K562 (cell line): Measurements from ENCODE around the gene ARHGEF4. TPM values are rescaled to one million over a fixed set of nuclear protein-coding genes. Genes with fewer than 3 reads are reported as not detected.

Experiments
- ATAC-seq: fragments of 200-7000 bp; cut with Tn5 transposase; 3 replicates; pipeline ENCODE4 v1.9.1; 2020; ENCODE audit warnings: moderate library complexity
- BruUV-seq: library from RNA; stranded (reverse); fragments of 400-500 nt; replicated peaks from 2 replicates; lab custom pipeline; 2021; lab: Mats Ljungman, UMichigan
- CTCF ChIA-PET: fragments of 300-600 bp; formaldehyde crosslinking; extraction: SDS; loops from one replicate; lab custom pipeline; 2021; ENCODE audit warnings: low intra/inter-chr PET ratio; lab: Yijun Ruan, JAX
- POLR2A ChIA-PET: fragments of 300-600, 350-650 bp; sonication (Branson Sonifier 250); formaldehyde crosslinking; extraction: SDS; loops from one replicate; lab custom pipeline; 2021; ENCODE audit warnings: antibody characterized with exemption, inconsistent platforms; lab: Yijun Ruan, JAX
- DNase-seq, 4 experiments: peaks; one replicate each; pipeline versions ENCODE4 v3.0.0 to v3.0.0-alpha.2; 2011 to 2018; ENCODE audit warnings: low spot score in 3 of 4, mixed read lengths in 3 of 4; ENCODE audit errors: extremely low read depth in 1 of 4
- FAIRE-seq: peaks from 2 replicates; lab custom pipeline; 2011; peaks lifted over from hg19 to GRCh38; lab: Jason Lieb, UNC
- H2AFZ ChIP-seq: 2 replicates; pipeline ENCODE4 v1.6.0; 2011; ENCODE audit warnings: low read depth, low read length, control low read depth, inconsistent platforms
- H3K27ac ChIP-seq: fragments of 200-600 bp; 3 replicates; pipeline ENCODE4 v1.8.0; 2011; ENCODE audit warnings: low read depth, mild to moderate bottlenecking, control low read depth, inconsistent platforms, low read length, moderate library complexity, mixed read lengths; ENCODE audit errors: extremely low read depth
- H3K27me3 ChIP-seq, 2 experiments: fragments of 300-600 bp in 1 of 2; 2 replicates in 1 of 2; 3 replicates in 1 of 2; pipeline versions ENCODE4 v1.6.0 to v1.8.0; 2011; ENCODE audit warnings: inconsistent platforms in 2 of 2, low read length in 2 of 2, mild to moderate bottlenecking in 1 of 2, mixed read lengths in 1 of 2, moderate library complexity in 1 of 2; ENCODE audit not compliant: control insufficient read depth in 2 of 2, insufficient read depth in 2 of 2
- H3K36me3 ChIP-seq: fragments of 300-600 bp; 3 replicates; pipeline ENCODE4 v1.8.0; 2011; ENCODE audit warnings: mild to moderate bottlenecking, low read length, inconsistent platforms; ENCODE audit not compliant: control insufficient read depth, insufficient read depth
- H3K4me1 ChIP-seq, 2 experiments: fragments of 200-600 bp in 1 of 2; replicated peaks in 1 of 2; 2 replicates in 1 of 2; 3 replicates in 1 of 2; pipeline versions ENCODE4 v1.5.1 to v1.8.0; 2011; ENCODE audit warnings: inconsistent platforms in 2 of 2, low read length in 2 of 2, mild to moderate bottlenecking in 1 of 2, mixed read lengths in 1 of 2, moderate library complexity in 1 of 2; ENCODE audit not compliant: control insufficient read depth in 2 of 2, insufficient read depth in 2 of 2
- H3K4me2 ChIP-seq: 2 replicates; pipeline ENCODE4 v1.6.1; 2011; ENCODE audit warnings: low read length, control low read depth, inconsistent platforms, mixed read lengths; ENCODE audit not compliant: insufficient read depth
- H3K4me3 ChIP-seq: fragments of 200-600 bp; sonication (generic), shearing (Covaris generic); 2 replicates; pipeline ENCODE4 v1.5.1; 2016; ENCODE audit warnings: control low read depth, inconsistent platforms
- H3K79me2 ChIP-seq: fragments of 200-600 bp; 3 replicates; pipeline ENCODE4 v1.8.0; 2011; ENCODE audit warnings: low read length, inconsistent platforms; ENCODE audit not compliant: control insufficient read depth, insufficient read depth
- H3K9ac ChIP-seq, 2 experiments: 2 replicates each; pipeline versions ENCODE4 v1.6.0 to v1.6.1; 2011; ENCODE audit warnings: low read depth in 2 of 2, low read length in 2 of 2, control low read depth in 1 of 2, inconsistent platforms in 1 of 2, mild to moderate bottlenecking in 1 of 2, mixed read lengths in 1 of 2; ENCODE audit not compliant: insufficient read depth in 1 of 2
- H3K9me1 ChIP-seq: one replicate; pipeline ENCODE4 v1.6.0; 2011; ENCODE audit warnings: inconsistent platforms, mild to moderate bottlenecking, low read length, moderate library complexity; ENCODE audit not compliant: control insufficient read depth, insufficient read depth
- H3K9me3 ChIP-seq: replicated peaks from 2 replicates; pipeline ENCODE4 v1.5.1; 2011; ENCODE audit warnings: low read depth, low read length, inconsistent platforms; ENCODE audit not compliant: control insufficient read depth, insufficient read depth
- H4K20me1 ChIP-seq: replicated peaks from 2 replicates; pipeline ENCODE4 v1.6.1; 2011; ENCODE audit warnings: low read length, inconsistent platforms, mixed read lengths; ENCODE audit not compliant: control insufficient read depth, insufficient read depth
- ARHGAP35 ChIP-seq: fragments of 450-650 bp; IDR thresholded peaks from 2 replicates; pipeline ENCODE4 v1.6.1; 2018; ENCODE audit not compliant: partially characterized antibody
- CBX1 ChIP-seq: sonication (generic); IDR thresholded peaks from 2 replicates; pipeline ENCODE4 v1.6.1; 2016; ENCODE audit warnings: antibody characterized with exemption, low read depth, mild to moderate bottlenecking
- EP300 ChIP-seq: IDR thresholded peaks from 2 replicates; pipeline ENCODE4 v1.6.1; 2012; ENCODE audit warnings: low read length, improper control_type of control experiment
- ESRRA ChIP-seq: fragments of 450-650 bp; IDR thresholded peaks from 2 replicates; pipeline ENCODE4 v1.6.1; 2014; ENCODE audit warnings: low read depth, mild to moderate bottlenecking, moderate library complexity, borderline replicate concordance
- GATA2 ChIP-seq: sonication (generic); formaldehyde crosslinking; IDR thresholded peaks from 2 replicates; pipeline ENCODE4 v1.4.0; 2020; ENCODE audit warnings: mild to moderate bottlenecking, missing genetic modification reagents
- KLF16 ChIP-seq: IDR thresholded peaks from 2 replicates; pipeline ENCODE4 v1.6.1; 2016; ENCODE audit warnings: antibody characterized with exemption
- PML ChIP-seq: IDR thresholded peaks from 2 replicates; pipeline ENCODE4 v1.6.1; 2012; ENCODE audit warnings: low read length, inconsistent platforms
- POLR2A ChIP-seq: fragments of 450-650 bp; conservative IDR thresholded peaks from 2 replicates; pipeline ENCODE4 v1.6.1; 2016
- RBM15 ChIP-seq: fragments of 200-400 bp; formaldehyde crosslinking; IDR thresholded peaks from 2 replicates; pipeline ENCODE4 v1.6.1; 2018; ENCODE audit warnings: mild to moderate bottlenecking, low read length, moderate library complexity; ENCODE audit not compliant: insufficient read depth
- RFX1 ChIP-seq: fragments of 450-650 bp; IDR thresholded peaks from 2 replicates; pipeline ENCODE4 v1.6.1; 2016; ENCODE audit warnings: mild to moderate bottlenecking, moderate library complexity
- TRIM24 ChIP-seq, 2 experiments: fragments of 450-650 bp; IDR thresholded peaks; 2 replicates each; pipeline ENCODE4 v1.6.1; 2016
- ZNF75A ChIP-seq: fragments of 450-650 bp; formaldehyde crosslinking; IDR thresholded peaks from 2 replicates; pipeline ENCODE4 v1.4.0; 2020; ENCODE audit warnings: mild to moderate bottlenecking
- ZNF830 ChIP-seq: fragments of 250-450 bp; sonication (Bioruptor Pico); IDR thresholded peaks from 2 replicates; pipeline ENCODE4 v1.5.0; 2021; ENCODE audit warnings: mild to moderate bottlenecking
- WGBS: fragments of 100-300 bp; shearing (Covaris generic); methylation state at CpG from one replicate; pipeline ENCODE4 v1.1.6; 2016; ENCODE audit warnings: low coverage, mixed read lengths; ENCODE audit not compliant: insufficient coverage; ENCODE audit errors: missing lambda C conversion rate; 5-methylcytosine and 5-hydroxymethylcytosine counted together
- in situ Hi-C: fragments of 300-500 bp; cut with MboI; formaldehyde crosslinking; loops from 4 replicates; pipeline ENCODE4 v1.15.0; 2018; ENCODE audit warnings: inconsistent platforms, mixed read lengths
- intact Hi-C: fragments of 100-400 bp; cut with micrococcal nuclease; formaldehyde crosslinking; loops from 2 replicates; pipeline ENCODE4 v1.14.2; 2022
- polyA plus RNA-seq, 8 experiments: library from polyadenylated mRNA; depleted of rRNA in 4 of 8; stranded (reverse) in 5 of 8; unstranded in 3 of 8; fragments of >200 nt; fragmentation: Nextera tagmentation in 2 of 8; fragmentation: Illumina TruSeq in 1 of 8; extraction: Ambion mirVana in 2 of 8; extraction: Trizol in 1 of 8; gene quantifications; 2 replicates each; pipeline versions ENCODE4 v1.2.1 to v1.2.3, GENCODE V29; 2011 to 2014; ENCODE audit warnings: inconsistent platforms in 1 of 8, missing spikeins in 1 of 8
- total RNA-seq, 7 experiments: library from RNA; depleted of rRNA in 6 of 7; stranded (reverse); fragments of >200 nt in 6 of 7; fragmentation: Illumina TruSeq in 2 of 7; extraction: Trizol in 2 of 7; gene quantifications; 2 replicates each; pipeline versions ENCODE4 v1.2.1 to v1.2.3, GENCODE V29; 2011 to 2021; ENCODE audit warnings: low replicate concordance in 1 of 7
- TF ChIP-seq, protein P1 (sequence below): sonication (generic); formaldehyde crosslinking; IDR thresholded peaks from 2 replicates; pipeline ENCODE4 v1.9.0; 2022; ENCODE audit warnings: mild to moderate bottlenecking, missing genetic modification reagents
- TF ChIP-seq, protein P2 (sequence below): fragments of 450-650 bp; IDR thresholded peaks from 2 replicates; pipeline ENCODE4 v1.6.1; 2016; ENCODE audit warnings: antibody characterized with exemption

The ARHGEF4 gene
- total and polyA plus RNA-seq, 9 of the 15 experiments (the other 6 are each of a cell fraction or from before 2014, with no cell fraction given) = not detected

DNA sequence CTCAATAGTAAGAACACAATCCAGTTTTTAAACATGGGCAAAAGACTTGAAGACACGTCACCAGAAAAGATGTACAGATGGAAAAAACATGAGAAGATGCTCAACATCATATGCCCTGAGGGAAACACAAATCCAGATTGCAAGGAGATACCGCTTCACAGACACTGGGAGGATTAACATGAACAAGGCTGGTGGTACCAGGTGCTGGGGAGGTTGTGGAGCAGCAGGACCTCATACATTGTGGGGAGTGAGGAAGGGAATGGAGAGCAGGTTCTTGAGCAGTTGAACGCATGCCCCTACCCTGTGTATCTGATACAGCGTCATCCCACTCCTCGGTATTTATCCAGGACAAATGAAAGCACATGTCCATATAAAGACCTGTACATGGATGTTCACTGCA lies 72.1 kb downstream of the ARHGEF4 start:
- FAIRE-seq (no peak), DNase-seq (no peak), ATAC-seq (no peak)
- Histone ChIP-seq H3K4me1 (no peaks in the 10 kb centered on the region), H3K9ac (no peak overlapping the region), H3K9me1 (no peaks in the 10 kb centered on the region), H3K9me3 (no peaks in the 10 kb centered on the region), H3K36me3 (no peaks in the 10 kb centered on the region), H3K4me2 (no peak overlapping the region), H2AFZ (no peak overlapping the region), H3K4me3 (no peak overlapping the region), H3K27ac (no peak overlapping the region), H3K27me3 (peaks cover 5 to 27% of the 10 kb centered on the region in 2 experiments; a peak in 4 of 5 replicates), H3K79me2 (no peaks in the 10 kb centered on the region), H4K20me1 (no peaks in the 10 kb centered on the region)
- BruUV-seq = no TSS peak
- TF ChIP-seq ARHGAP35 (no peak), RFX1 (no peak), TRIM24 (IDR thresholded peaks at IDR 0.05) (no peak), POLR2A (no peak), KLF16 (no peak), RBM15 (no peak), EP300 (no peak), ESRRA (no peak), CBX1 (no peak), PML (no peak), ZNF75A (no peak), ZNF830 (CRISPR knock-in tag) (no peak), GATA2 (CRISPR knock-in tag) (no peak)
- TF ChIP-seq, protein P1, sequence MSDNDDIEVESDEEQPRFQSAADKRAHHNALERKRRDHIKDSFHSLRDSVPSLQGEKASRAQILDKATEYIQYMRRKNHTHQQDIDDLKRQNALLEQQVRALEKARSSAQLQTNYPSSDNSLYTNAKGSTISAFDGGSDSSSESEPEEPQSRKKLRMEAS (CRISPR knock-in tag) = no peak
- TF ChIP-seq, protein P2, sequence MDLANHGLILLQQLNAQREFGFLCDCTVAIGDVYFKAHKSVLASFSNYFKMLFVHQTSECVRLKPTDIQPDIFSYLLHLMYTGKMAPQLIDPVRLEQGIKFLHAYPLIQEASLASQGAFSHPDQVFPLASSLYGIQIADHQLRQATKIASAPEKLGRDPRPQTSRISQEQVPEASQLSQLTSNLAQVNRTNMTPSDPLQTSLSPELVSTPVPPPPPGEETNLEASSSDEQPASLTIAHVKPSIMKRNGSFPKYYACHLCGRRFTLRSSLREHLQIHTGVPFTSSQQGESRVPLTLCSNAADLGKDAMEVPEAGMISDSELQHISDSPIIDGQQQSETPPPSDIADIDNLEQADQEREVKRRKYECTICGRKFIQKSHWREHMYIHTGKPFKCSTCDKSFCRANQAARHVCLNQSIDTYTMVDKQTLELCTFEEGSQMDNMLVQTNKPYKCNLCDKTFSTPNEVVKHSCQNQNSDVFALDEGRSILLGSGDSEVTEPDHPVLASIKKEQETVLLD = no peak
- 0% methylated on average over 5 of the region's 5 CpGs for WGBS
- in situ Hi-C loops = no loop called here
- ChIA-PET CTCF (no interaction called here), POLR2A (no interaction called here)
- intact Hi-C loops = no loop called here
